ENCODE measurements around the gene LRRC3.

- no peak for TF ChIP-seq CTCF (IDR thresholded peaks at IDR 0.05)
- TF ChIP-seq POLR2AphosphoS5 (IDR thresholded peaks at IDR 0.05) = no peak
- no peak for TF ChIP-seq POLR2A (IDR thresholded peaks at IDR 0.05)
These were observed 33.1 kb upstream of the LRRC3 start for GRCh38 chr21:44421901-44422840.

All from breast epithelium (tissue), 3 donors.